GM19438 (cell line): ENCODE data around the gene ANO2.
"Not testable (repeated sequence)": the region's sequence is repeated elsewhere in the genome, so short reads cannot be mapped to it uniquely, and the experiment has no call there.

Experiments used
- ATAC-seq: cut with Tn5 transposase; IDR thresholded peaks from one replicate; pipeline ENCODE4 v1.9.1; 2021; ENCODE audit warnings: low read depth; ENCODE audit not compliant: unreplicated experiment

ANO2 gene

DNA sequence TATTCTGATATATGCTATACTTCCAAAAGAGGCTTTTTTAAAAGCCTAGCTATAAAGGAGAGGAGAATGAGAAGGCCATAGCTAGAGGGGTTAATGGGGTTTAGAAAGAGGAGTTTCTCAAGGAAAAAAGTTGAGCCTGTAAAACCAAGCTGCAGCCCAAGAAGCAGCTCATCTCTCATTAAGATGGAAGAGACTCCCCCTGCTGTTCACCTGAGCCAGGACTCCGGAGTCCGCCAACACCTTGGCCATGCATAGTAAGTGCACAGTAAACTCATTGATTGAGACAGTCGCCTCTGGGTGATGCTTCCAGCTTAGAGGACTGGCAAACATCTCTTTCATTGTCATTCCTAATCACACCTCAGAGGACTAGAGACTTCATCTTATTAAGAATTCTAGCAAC, 46.2 kb downstream of the ANO2 start:
- no peak for ATAC-seq

DNA sequence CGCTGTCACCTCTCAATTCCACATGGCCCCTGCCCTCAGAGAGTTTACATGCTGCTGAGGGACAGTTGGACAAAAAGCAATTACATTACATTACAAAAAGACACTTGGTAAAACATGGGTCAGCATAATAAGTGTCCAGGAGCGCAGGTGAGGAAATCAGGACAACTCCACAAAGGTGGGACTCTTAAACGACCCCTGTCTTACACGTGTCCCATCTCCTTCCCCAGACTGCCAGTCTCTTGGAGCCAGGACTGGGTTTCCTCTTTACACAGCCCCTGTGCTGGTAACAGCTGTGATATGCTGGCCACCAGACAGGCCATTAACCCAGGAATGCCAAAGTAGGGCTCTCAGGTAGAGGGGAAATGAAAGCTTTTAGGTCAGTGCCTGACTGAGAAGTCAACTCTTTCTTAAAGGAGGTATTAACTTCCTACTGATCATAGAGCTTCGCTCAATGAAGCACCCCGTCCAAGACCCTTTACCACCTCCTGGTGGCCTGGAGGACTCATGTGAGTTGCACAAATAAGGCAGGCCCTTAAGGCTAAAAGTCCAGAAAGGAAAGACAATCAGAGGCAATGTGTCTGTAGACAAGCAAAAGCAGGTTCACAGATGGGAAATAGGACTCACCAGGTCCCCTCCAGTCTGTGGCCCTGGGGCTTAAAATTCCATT, 55.5 kb downstream of the ANO2 start:
- no peak for ATAC-seq

DNA sequence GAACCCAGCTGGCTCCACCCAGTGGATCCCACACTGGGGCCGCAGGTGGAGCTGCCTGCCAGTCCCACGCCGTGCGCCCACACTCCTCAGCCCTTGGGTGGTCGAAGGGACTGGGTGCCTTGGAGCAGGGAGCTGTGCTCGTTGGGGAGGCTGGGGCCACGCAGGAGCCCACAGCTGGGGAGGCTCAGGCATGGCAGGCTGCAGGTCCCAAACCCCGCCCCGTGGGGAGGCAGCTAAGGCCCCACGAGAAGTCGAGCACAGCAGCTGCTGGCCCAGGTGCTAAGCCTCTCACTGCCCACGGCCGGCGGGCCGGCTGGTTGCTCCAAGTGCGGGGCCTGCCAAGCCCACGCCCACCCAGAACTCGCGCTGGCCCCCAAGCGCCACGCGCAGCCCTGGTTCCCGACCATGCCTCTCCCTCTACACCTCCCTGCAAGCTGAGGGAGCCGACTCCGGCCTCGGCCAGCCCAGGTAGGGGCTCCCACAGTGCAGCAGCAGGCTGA, 56.2 kb downstream of the ANO2 start:
- ATAC-seq = no peak

DNA sequence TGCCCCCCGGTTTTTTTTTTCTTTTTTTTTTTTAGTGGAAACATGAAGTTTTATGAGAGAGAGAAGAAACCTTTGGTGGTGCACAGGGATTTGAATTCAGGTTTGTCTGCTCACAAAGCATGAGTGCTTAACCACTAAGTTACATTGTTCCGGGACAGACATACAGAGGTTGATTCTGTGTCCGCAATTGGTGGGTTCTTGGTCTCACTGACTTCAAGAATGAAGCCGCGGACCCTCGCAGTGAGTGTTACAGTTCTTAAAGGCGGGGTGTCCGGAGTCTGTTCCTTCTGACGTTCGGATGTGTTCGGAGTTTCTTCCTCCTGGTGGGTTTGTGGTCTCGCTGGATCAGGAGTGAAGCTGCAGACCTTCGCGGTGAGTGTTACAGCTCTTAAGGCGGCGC, 57.2 kb downstream of the ANO2 start:
- ATAC-seq = not testable (repeated sequence)

DNA sequence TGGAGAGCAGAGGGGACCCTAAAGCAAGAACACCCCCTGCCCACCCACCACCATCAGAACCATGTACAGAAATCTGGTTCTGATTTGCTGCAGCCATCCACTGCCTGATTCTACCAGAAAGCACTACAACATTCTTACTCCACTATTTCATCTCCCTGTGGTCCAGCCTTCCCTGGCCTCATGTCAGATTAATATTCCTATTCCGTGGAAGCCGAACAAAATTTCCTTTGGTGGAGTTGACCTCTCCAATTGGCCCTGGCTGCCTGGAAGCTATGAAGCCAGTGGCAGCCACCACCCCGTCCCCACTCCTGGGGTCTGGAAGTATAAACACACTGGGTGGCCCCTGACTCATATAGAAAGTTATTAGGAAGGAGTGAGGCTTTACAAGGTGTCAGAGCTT, 60.2 kb downstream of the ANO2 start:
- ATAC-seq = no peak

DNA sequence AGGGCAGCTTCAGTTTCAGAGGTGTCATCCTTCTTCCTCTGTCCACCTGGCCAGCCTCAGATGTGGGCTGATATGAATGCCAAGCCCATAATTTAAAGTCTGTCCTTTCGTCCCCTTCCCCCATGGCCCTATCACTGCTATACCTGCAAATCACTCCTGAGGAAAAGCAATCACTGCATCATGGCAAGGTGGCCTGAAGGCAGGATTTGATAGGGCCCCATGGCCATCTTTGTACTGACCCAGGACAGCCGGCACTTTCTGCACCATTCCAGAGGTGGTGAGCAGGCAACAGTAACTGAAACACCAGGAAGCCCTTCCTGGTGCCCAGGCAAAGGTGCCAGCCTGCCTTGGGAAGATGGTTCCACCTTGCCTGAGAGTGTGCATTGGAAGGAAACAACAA, 60.8 kb downstream of the ANO2 start:
- ATAC-seq = no peak

DNA sequence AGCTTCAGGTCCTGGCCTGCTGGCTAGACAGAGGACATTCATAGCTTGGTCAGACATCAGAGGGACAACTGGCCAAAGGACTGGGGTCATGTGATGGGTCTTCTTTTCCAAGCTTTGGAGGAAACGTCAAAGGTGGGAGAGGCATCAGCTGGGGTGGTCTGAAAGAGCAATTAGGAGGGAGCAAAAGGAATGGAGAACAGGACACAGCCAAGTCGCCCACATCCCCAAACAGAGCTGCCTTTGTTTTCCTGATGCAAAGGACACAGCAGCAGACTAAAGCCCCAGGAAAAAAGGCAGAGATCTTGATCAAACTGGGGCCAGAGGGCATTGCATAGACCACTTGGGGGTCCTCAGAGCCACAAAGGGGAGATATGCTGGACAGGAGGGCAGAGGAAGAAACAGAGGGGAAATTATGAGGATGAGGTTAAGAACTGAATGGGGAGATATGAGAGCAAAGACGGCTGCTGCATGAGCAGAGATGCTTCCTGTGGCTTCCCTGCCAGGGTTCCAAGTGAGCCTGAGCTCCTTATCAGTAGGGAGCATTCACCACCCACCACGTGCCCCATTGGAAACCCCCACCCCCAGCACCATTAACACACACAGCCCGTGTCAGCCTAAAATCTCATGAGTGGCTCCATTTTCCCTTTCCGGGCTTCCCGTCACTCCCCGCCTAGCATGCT, 62.4 kb downstream of the ANO2 start:
- no peak for ATAC-seq

DNA sequence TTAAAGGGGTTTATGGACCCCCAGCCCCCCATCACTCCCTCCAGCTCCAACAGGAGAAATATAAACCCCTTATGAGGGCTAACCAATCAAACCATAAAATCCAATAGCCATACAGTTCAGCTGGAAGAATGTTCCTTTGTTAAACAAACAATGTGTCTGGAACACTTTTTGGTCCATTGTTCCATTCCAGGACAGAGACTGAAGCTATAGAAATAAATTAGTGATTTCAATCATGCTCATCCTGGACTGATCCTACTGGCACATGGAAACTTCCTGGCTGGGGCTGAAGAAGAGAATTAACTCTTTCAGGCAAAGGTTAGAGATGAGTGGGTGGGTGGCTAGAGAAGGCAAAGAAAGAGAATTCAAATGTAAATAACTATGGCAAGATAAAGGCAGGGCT, 63.4 kb downstream of the ANO2 start:
- no peak for ATAC-seq

DNA sequence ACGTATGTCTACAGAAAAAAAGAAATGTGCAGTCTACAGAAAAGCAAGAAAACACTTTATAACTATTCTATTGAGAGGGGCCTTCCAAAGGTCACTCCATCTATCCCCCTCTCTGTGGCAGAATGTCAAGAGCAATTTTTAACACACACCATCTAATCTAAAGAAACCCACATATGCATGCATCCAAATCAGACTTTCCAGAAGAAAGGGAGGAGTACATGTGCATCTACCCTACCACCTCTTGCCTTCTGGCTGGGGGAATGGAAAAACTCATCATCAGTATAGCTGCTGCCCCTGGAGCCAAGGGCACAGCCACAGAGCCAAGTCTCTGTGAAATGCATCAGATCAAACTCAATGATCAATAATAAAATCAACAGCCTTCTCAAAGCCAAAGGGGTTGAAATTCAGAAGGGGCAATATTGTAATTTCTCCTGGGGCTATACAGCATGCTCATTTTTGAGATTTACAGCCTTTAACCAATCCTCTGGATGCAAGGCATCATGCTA, 63.9 kb downstream of the ANO2 start:
- ATAC-seq = no peak

DNA sequence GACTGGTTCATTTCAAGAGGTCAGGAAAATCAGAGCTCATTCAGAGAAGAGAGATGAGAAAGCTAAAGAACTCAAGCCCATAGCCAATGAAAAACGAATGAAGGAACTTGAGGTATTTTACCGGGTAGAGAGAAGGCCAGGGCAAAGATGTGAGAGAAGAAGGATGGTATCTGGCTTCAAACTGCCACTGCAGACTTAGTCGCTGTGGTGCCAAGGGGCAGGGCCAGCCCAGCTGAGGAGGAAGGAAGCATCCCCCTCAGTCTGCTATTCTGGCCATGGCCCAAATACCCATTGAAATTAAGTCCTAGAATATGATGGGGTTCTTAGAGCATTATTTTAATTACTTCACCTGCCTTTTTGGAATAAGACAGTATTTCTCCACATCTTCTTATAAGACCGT, 69.2 kb downstream of the ANO2 start:
- ATAC-seq = no peak

DNA sequence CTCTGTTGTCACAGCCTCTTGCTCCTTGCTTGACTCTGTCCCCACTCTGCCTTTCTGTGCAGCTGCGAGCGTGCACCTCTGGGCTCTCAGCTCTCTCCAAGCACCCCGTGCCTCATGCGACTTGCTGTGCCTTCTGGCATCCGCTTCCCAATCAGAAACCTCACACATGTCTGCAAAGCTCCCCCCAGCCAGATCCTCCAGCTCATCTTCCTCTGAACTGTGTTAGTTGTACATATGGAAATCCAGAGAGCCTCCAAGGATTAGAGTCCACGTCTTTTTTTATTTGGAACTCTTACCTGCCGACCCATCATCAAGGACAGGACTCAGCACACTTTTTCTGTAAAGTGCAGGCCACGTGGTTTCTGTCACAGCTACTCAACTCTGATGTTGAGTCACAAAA, 70.5 kb downstream of the ANO2 start:
- no peak for ATAC-seq

DNA sequence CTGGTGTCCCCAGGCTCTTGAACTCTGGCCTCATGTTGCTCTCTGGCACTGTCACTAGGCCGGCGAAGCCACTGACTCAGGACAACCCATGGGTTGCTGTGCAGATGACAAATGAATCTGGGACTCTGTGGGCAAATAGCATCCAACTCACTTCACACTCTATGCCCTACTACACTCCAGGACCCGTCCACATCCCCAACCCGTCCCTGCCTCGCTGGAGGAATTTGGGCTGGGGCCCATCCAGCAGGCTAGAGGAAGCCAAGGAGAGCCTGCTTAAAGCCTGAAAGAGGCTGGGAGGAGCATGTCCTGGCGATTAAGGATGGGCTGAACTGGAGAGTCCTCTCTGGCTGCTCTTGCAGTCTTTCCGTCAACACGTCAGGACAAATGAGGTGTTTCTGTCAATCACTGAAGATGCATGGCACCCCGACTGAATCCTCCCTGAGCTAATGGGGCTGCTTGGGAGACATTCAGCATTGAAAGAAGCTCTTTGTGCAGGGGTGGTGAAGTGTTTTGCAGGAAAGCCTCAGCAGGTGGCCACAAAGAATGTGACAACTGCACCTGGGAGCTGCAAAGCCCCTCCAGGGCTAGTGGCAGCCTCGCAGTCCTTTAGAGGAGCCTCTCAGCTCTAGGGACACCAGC, 71.7 kb downstream of the ANO2 start:
- no peak for ATAC-seq

DNA sequence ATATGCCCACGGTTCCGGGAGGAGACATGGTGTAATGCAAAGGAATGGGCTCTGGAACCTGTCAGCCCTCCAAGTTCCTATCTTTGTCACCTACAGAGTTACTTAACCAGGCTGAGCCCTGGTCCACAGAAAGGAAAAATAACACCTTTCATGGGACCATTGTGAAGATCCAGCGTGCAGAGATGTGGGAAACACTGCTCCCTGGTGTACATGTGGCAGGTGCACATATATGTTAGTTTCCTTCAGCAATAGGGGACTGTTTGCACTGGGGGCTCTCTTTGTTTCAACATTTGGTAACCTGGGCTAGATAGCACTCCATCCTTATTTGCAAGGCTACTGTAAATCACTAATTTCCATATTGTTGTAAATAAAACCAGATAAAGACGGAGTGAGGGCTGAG, 72.3 kb downstream of the ANO2 start:
- no peak for ATAC-seq

DNA sequence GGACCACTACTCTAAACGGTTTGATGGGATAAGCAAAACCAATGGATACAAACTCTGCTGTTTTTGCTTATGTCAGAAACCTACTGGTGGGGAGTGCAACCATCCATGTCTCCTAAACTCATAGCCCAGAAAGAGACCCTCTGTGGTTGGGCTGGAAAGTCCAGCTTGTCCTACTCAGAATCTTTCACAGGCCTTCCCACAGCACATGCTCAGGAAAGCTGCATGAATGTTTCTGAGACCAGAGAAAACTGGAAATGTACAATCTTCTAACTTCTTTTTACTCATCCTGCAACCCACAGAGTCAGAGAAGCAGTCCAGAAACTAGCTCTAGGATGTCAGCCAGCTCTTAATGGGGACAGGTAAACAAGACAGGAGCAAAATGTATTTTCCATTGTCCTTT, 73.3 kb downstream of the ANO2 start:
- no peak for ATAC-seq

DNA sequence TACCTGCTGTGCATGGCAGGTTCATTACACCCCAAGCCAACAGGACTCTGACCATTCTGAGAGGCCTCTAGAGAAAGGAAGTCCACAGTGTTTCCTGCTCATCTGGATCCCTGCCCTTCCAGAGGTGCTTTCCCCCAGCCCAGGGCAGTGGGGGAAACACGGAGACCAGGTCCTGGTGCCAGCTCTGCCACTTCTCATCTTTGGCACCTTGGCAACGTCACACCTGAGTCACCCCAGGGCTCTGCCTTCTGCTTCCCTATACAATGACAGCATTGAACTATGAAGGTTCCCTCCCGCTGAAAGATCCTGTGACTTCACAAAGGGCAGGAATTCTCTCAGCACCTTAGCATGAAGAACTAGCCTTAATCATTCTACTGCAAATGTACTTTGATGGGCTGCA, 74.9 kb downstream of the ANO2 start:
- no peak for ATAC-seq

DNA sequence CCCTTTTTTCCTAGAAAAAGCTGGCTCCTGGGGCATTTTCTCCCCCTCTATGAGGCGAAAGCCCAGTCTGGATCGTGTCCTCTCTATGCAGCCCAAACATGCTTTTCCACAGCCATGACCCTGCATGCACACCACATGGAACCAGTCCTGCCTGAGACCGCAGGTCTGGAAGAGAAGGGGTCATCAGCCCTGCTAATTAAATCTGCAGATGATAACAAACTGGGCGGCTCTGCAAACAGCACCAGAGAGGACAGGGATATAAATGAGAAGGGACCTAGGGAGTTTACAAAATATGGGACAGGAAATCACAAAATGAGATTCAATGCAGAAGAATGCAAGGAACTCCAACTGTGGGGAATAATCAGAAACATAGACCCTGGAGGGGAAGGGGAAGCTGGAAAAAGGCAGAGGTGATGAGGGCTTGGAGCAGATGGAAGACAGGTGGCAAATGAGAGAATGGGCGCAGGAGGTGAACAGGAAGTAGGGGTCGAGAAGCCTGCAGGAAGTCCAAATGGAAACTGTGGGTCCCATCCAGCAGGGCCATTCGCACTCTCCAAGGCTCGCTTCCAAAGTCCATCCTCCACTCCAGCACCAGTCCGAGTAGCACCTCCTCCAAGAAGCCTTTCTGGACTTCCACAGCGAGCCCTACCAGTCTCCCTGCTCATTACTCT, 76.3 kb downstream of the ANO2 start:
- ATAC-seq = no peak

DNA sequence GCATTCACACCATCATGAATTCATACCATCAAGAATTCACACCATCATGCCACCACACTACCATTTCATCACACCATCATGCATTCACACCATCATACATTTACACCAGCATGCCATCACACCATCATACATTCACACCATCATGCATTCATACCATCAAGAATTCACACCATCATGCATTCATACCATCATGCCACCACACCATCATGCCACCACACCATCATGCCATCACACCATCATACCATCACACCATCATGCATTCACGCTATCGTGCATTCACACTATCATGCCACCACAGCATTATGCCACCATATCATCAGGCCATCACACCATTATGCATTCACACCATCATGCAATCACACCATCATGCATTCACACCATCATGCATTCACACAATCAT, 79.7 kb downstream of the ANO2 start:
- ATAC-seq = no peak

DNA sequence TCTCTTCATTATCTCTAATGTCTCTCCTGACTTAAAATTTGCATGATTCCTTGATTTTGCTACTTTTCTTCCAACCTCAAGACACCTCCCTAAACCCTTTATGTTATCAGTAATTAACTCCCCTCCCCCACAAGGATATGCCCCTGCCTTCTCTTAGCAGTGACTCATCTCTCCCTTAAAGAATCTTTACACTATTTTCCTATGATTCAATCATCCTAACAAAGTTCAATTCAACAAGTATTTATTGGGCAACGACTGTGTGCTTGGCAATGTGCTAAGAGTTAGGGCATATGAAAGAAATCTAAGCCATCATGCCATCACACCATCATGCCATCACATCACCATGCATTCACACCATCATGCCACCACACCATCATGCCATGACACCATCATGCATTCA, 80.1 kb downstream of the ANO2 start:
- no peak for ATAC-seq

DNA sequence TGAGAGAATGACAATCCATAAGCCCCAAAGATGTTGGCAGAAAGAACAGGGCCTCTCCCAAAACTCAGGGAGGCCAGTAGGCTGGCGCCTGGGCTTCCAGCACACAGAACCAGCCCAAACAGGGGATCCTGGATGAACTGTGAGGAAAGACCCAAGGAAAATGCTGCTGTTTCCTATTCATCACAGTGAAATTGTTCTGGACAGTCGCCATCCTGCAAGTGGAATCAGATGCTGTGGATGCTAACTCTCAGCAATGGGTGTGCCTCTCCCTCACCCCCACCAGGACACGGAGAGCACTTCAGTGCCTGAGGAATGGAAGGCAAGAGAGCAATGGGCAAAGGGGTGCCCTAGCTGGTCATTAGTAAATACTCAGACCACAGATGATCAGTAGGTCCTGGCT, 80.8 kb downstream of the ANO2 start:
- no peak for ATAC-seq

DNA sequence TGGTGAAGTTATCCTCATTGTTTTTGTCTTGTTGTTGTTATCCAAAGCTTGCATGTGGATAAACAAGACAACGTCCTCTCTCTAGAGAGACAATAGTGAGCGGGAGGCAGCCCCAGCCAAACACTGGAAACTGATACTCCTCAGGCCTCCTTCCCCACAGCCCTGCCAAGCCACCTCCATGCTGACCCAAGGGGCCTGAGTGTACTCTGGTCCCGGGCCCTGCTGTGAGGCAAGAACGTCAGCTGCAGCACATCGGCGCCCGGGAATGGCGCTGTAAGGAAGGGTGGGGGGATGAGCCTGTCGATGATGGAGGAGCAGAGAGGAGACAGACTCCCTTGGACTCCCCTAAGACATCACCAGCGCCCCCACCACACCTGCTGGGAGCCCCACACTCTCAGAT, 83.6 kb downstream of the ANO2 start:
- no peak for ATAC-seq

DNA sequence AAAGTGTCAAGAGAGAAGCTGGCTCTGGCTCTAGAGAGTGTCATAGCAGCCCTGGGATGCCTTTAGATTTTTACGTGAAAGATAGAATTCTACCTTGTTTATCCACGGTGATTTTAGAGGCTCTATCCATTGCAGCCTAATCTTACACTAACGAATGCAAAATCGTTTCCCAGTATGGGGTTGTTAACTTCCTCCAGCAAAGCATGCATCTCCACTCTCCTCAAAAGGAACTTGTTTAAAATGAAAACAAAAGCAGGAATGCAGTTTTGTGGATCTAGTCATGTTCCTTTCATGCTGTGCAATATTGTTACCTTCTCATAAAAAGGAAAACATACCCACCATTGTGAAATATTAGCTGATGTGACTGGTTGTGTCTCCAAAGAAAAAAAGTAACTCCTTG, 88.4 kb downstream of the ANO2 start:
- ATAC-seq = no peak
